Measurements from ENCODE around the gene RASL11B.

- TF ChIP-seq, protein P1, sequence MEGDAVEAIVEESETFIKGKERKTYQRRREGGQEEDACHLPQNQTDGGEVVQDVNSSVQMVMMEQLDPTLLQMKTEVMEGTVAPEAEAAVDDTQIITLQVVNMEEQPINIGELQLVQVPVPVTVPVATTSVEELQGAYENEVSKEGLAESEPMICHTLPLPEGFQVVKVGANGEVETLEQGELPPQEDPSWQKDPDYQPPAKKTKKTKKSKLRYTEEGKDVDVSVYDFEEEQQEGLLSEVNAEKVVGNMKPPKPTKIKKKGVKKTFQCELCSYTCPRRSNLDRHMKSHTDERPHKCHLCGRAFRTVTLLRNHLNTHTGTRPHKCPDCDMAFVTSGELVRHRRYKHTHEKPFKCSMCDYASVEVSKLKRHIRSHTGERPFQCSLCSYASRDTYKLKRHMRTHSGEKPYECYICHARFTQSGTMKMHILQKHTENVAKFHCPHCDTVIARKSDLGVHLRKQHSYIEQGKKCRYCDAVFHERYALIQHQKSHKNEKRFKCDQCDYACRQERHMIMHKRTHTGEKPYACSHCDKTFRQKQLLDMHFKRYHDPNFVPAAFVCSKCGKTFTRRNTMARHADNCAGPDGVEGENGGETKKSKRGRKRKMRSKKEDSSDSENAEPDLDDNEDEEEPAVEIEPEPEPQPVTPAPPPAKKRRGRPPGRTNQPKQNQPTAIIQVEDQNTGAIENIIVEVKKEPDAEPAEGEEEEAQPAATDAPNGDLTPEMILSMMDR (IDR thresholded peaks at IDR 0.05; ENCODE audit: insufficient read depth, low read length) = no peak
- TF ChIP-seq POLR2AphosphoS5 (IDR thresholded peaks at IDR 0.05; ENCODE audit: low read depth) = no peak
Measured at GRCh38 chr4:52853351-52853750, 8.8 kb upstream of the RASL11B start.

Measured in HL-60 (cell line).